GM18870 (cell line): ENCODE measurements around the gene HSCB.
"Not testable (repeated sequence)": the region's sequence is repeated elsewhere in the genome, so short reads cannot be mapped to it uniquely, and the experiment has no call there.

Experiments used
- ATAC-seq: cut with Tn5 transposase; IDR thresholded peaks from one replicate; pipeline ENCODE4 v1.9.1; 2021; ENCODE audit warnings: moderate library complexity; ENCODE audit not compliant: unreplicated experiment

HSCB gene

GRCh38 chr22:28783786-28784671 lies 42.2 kb downstream of the HSCB start:
- no peak for ATAC-seq

GRCh38 chr22:28788601-28789000 lies 46.8 kb downstream of the HSCB start:
- ATAC-seq: no peak

GRCh38 chr22:28791124-28791523 lies 49.3 kb downstream of the HSCB start:
- ATAC-seq: no peak

GRCh38 chr22:28791841-28792490 lies 50.1 kb downstream of the HSCB start:
- peak; percentile 43 for ATAC-seq

- ATAC-seq: peak; percentile 19
Measured at GRCh38 chr22:28792491-28793383, 50.9 kb downstream of the HSCB start.

- no peak for ATAC-seq
Measured at GRCh38 chr22:28793976-28794584, 52.2 kb downstream of the HSCB start.

GRCh38 chr22:28795071-28795693 lies 53.3 kb downstream of the HSCB start:
- ATAC-seq: no peak

- no peak for ATAC-seq
Measured at GRCh38 chr22:28795932-28796856, 54.4 kb downstream of the HSCB start.

- ATAC-seq: no peak
Measured at GRCh38 chr22:28798810-28799605, 57.2 kb downstream of the HSCB start.

- no peak for ATAC-seq
Measured at GRCh38 chr22:28799606-28800307, 57.9 kb downstream of the HSCB start.

GRCh38 chr22:28800308-28801041 lies 58.6 kb downstream of the HSCB start, which contains the start of gene XBP1:
Gene XBP1 (minus strand): TSS chr22:28800569.
- peak; percentile 42 for ATAC-seq

- no peak for ATAC-seq
Measured at GRCh38 chr22:28801845-28802594, 60.2 kb downstream of the HSCB start.

GRCh38 chr22:28802595-28803123 lies 60.8 kb downstream of the HSCB start:
- no peak for ATAC-seq

- ATAC-seq: not testable (repeated sequence)
Measured at GRCh38 chr22:28805426-28805825, 63.6 kb downstream of the HSCB start.
